Measurements from ENCODE around the gene OR6T1. TPM values are rescaled to one million over a fixed set of nuclear protein-coding genes. Genes with fewer than 3 reads are reported as not detected.

OR6T1 gene
- not detected for total RNA-seq
- long read RNA-seq, donor 1 = 0 reads
- long read RNA-seq, donor 2 = 0 reads

- no peak for TF ChIP-seq CTCF (IDR thresholded peaks at IDR 0.05)
- intact Hi-C loops (cut with DNase I, micrococcal nuclease) = no loop called here
- Histone ChIP-seq H3K9me3 (no peaks in the 10 kb centered on the region), H3K36me3 (ENCODE audit: low read depth) (no peaks in the 10 kb centered on the region), H3K4me1 (ENCODE audit: low read depth) (no peaks in the 10 kb centered on the region), H3K4me3 (no peak within 1 kb of the TSS)
- DNase-seq (no peak), ATAC-seq (no peak)
Observed at GRCh38 chr11:123943738-123944137, at the start of gene OR6T1. TSS of gene OR6T1 (minus strand) at chr11:123943838. CDS start at chr11:123943838, 0 bp downstream.

DNA sequence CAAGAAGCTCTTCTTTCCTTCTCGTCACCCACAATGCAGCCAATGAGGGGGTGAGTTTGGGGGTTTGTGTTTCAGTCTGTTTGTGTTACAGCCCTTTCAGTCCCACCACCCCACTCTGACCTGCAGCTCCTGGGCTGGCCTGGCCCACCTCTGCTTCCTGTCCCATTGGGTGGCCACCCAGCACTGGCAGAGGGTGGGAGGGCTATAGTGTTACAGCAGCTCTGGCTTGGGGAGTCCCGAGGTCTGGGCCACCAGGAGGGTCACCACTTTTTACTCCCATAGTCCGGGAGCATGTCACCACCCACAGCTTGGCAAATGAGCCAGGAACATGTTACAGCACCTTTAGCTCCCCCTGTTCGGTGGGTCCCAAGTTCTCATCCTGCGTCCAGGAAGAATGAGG is 35.7 kb upstream of the OR6T1 start:
- Histone ChIP-seq H3K4me1 (ENCODE audit: low read depth) (no peaks in the 10 kb centered on the region), H3K36me3 (ENCODE audit: low read depth) (no peaks in the 10 kb centered on the region), H3K4me3 (no peak overlapping the region), H3K9me3 (no peaks in the 10 kb centered on the region)
- ATAC-seq = no peak
- intact Hi-C loops (cut with DNase I, micrococcal nuclease) = no loop called here
- DNase-seq = no peak
- TF ChIP-seq CTCF (IDR thresholded peaks at IDR 0.05) = no peak

- intact Hi-C loops (cut with DNase I, micrococcal nuclease) = no loop called here
- no peak for TF ChIP-seq CTCF (IDR thresholded peaks at IDR 0.05)
- H3K4me3 ChIP-seq = no peak within 1 kb of the TSS
- no peaks in the 10 kb centered on the region for H3K36me3 ChIP-seq (ENCODE audit: low read depth)
- H3K9me3 ChIP-seq = no peaks in the 10 kb centered on the region
- no peaks in the 10 kb centered on the region for H3K4me1 ChIP-seq (ENCODE audit: low read depth)
- DNase-seq (no peak), ATAC-seq (no peak)
Observed at GRCh38 chr11:123977731-123978347, 34.2 kb upstream of the OR6T1 start, which contains the start of gene OR10S1. TSS of gene OR10S1 (minus strand) at chr11:123977781. CDS start at chr11:123977664, 117 bp downstream.

- TF ChIP-seq CTCF (IDR thresholded peaks at IDR 0.05) = no peak
- Histone ChIP-seq H3K9me3 (no peaks in the 10 kb centered on the region), H3K36me3 (ENCODE audit: low read depth) (no peaks in the 10 kb centered on the region), H3K4me1 (ENCODE audit: low read depth) (no peaks in the 10 kb centered on the region), H3K4me3 (no peak overlapping the region)
- ATAC-seq = no peak
- intact Hi-C loops (cut with DNase I, micrococcal nuclease) = no loop called here
- DNase-seq = no peak
Observed at GRCh38 chr11:123976770-123977560, 33.3 kb upstream of the OR6T1 start.

DNA sequence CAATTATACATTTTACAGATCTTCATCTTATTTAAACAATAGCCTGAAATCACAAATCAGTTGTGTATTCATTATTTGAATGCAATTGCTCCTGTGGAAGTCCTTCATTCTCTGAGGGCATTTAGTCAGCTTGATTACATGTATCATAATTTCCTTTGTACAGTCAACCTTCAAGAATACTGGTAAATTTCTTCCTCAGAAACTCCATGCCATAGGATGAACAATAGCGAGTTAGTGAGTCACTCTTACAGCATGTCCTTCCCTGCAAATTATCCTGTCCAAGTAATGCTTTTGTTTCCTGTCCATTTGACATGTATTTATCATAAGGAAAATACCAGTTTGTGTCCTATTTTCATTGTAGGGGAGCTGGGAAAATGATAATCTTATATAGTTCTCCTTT is 30.2 kb upstream of the OR6T1 start:
- Histone ChIP-seq H3K4me1 (ENCODE audit: low read depth) (no peaks in the 10 kb centered on the region), H3K4me3 (no peak overlapping the region), H3K9me3 (no peaks in the 10 kb centered on the region), H3K36me3 (ENCODE audit: low read depth) (no peaks in the 10 kb centered on the region)
- ATAC-seq (no peak), DNase-seq (no peak)
- intact Hi-C loops (cut with DNase I, micrococcal nuclease) = no loop called here
- no peak for TF ChIP-seq CTCF (IDR thresholded peaks at IDR 0.05)
